Measurements from ENCODE around the gene NUDT16L1. TPM values are rescaled to one million over a fixed set of nuclear protein-coding genes. Genes with fewer than 3 reads are reported as not detected.

Gene NUDT16L1
- polyA plus RNA-seq, 1 donor (not counting 4 experiments of a cell fraction or from before 2014, with no cell fraction given) = 23.0 TPM

- DNase-seq (ENCODE audit: low read depth, low spot score) (no peak), FAIRE-seq (no peak)
- Histone ChIP-seq H2AFZ (ENCODE audit: control insufficient read depth, low read length) (no peak overlapping the region), H4K20me1 (ENCODE audit: control insufficient read depth, extremely low read depth, insufficient read depth, low read length) (no peaks in the 10 kb centered on the region), H3K27ac (ENCODE audit: control insufficient read depth, insufficient read depth, low read length) (no peak overlapping the region), H3K36me3 (ENCODE audit: control insufficient read depth in 2 of 2, extremely low read depth in 1 of 2, insufficient read depth in 2 of 2, low read length in 2 of 2) (peaks cover 19 to 45% of the 10 kb centered on the region in 2 experiments), H3K9me1 (ENCODE audit: control insufficient read depth, extremely low read depth, insufficient read depth, low read length) (peaks cover 4% of the 10 kb centered on the region), H3K9ac (ENCODE audit: control insufficient read depth, extremely low read depth, insufficient read depth, low read length) (no peak overlapping the region), H3K4me3 (ENCODE audit: control insufficient read depth in 2 of 3, extremely low read depth in 1 of 3, insufficient read depth in 2 of 3, low read depth in 1 of 3, low read length in 3 of 3) (no peak overlapping the region), H3K9me3 (ENCODE audit: control insufficient read depth, low read depth, low read length) (no peaks in the 10 kb centered on the region), H3K4me1 (ENCODE audit: control insufficient read depth, extremely low read depth, insufficient read depth, low read length) (peaks cover 5% of the 10 kb centered on the region), H3K79me2 (ENCODE audit: control insufficient read depth, insufficient read depth, low read length) (no peaks in the 10 kb centered on the region), H3K27me3 (ENCODE audit: control insufficient read depth, extremely low read depth, insufficient read depth, low read length) (no peaks in the 10 kb centered on the region), H3K4me2 (ENCODE audit: control insufficient read depth, extremely low read depth, insufficient read depth, low read depth, low read length) (no peak overlapping the region)
- TF ChIP-seq CTCF (optimal IDR thresholded peaks at IDR 0.05 in 1 of 3, IDR thresholded peaks at IDR 0.05 in 1 of 3, conservative IDR thresholded peaks at IDR 0.05 in 1 of 3; ENCODE audit: extremely low read depth in 1 of 3, insufficient read depth in 2 of 3, low read length in 3 of 3) (no peak), EZH2 (IDR thresholded peaks at IDR 0.05; ENCODE audit: low read length) (no peak)
- dilution Hi-C loops (cut with MboI; ENCODE audit: extremely low pct_ligation_motif_present, low sequenced_read_pairs) = no loop called here
Observed at GRCh38 chr16:4656695-4657686, 36.4 kb upstream of the NUDT16L1 start.

GRCh38 chr16:4659363-4660353 lies 33.7 kb upstream of the NUDT16L1 start:
- peaks cover 4% of the 10 kb centered on the region for H3K9me1 ChIP-seq (ENCODE audit: control insufficient read depth, extremely low read depth, insufficient read depth, low read length)
- H3K4me2 ChIP-seq (ENCODE audit: control insufficient read depth, extremely low read depth, insufficient read depth, low read depth, low read length) = no peak overlapping the region
- no peak overlapping the region for H3K27ac ChIP-seq (ENCODE audit: control insufficient read depth, insufficient read depth, low read length)
- H3K9ac ChIP-seq (ENCODE audit: control insufficient read depth, extremely low read depth, insufficient read depth, low read length) = no peak overlapping the region
- no peaks in the 10 kb centered on the region for H3K79me2 ChIP-seq (ENCODE audit: control insufficient read depth, insufficient read depth, low read length)
- H3K36me3 ChIP-seq (ENCODE audit: control insufficient read depth in 2 of 2, extremely low read depth in 1 of 2, insufficient read depth in 2 of 2, low read length in 2 of 2) = peaks cover 8 to 36% of the 10 kb centered on the region in 2 experiments
- H3K4me1 ChIP-seq (ENCODE audit: control insufficient read depth, extremely low read depth, insufficient read depth, low read length) = peaks cover 9% of the 10 kb centered on the region
- TF ChIP-seq EZH2 (IDR thresholded peaks at IDR 0.05; ENCODE audit: low read length) (no peak), CTCF (optimal IDR thresholded peaks at IDR 0.05 in 1 of 3, IDR thresholded peaks at IDR 0.05 in 1 of 3, conservative IDR thresholded peaks at IDR 0.05 in 1 of 3; ENCODE audit: extremely low read depth in 1 of 3, insufficient read depth in 2 of 3, low read length in 3 of 3) (no peak)
- FAIRE-seq (no peak), DNase-seq (ENCODE audit: low read depth, low spot score) (no peak)
- no peak overlapping the region for H2AFZ ChIP-seq (ENCODE audit: control insufficient read depth, low read length)
- no peaks in the 10 kb centered on the region for H3K27me3 ChIP-seq (ENCODE audit: control insufficient read depth, extremely low read depth, insufficient read depth, low read length)
- H3K4me3 ChIP-seq (ENCODE audit: control insufficient read depth in 2 of 3, extremely low read depth in 1 of 3, insufficient read depth in 2 of 3, low read depth in 1 of 3, low read length in 3 of 3) = no peak overlapping the region
- no peaks in the 10 kb centered on the region for H3K9me3 ChIP-seq (ENCODE audit: control insufficient read depth, low read depth, low read length)
- dilution Hi-C loops (cut with MboI; ENCODE audit: extremely low pct_ligation_motif_present, low sequenced_read_pairs) = no loop called here
- H4K20me1 ChIP-seq (ENCODE audit: control insufficient read depth, extremely low read depth, insufficient read depth, low read length) = no peaks in the 10 kb centered on the region
